HCT116 (cell line): ENCODE data around the gene NSFL1C. TPM values are rescaled to one million over a fixed set of nuclear protein-coding genes. Genes with fewer than 3 reads are reported as not detected.

Source experiments
- ATAC-seq: fragments of 200-7000 bp; cut with Tn5 transposase; 2 replicates; pipeline ENCODE4 v1.9.1; 2020; ENCODE audit warnings: mild to moderate bottlenecking, moderate library complexity
- BruUV-seq: library from RNA; stranded (reverse); fragments of 400-500 nt; replicated peaks from 2 replicates; lab custom pipeline; 2021; lab: Mats Ljungman, UMichigan
- CTCF ChIA-PET: fragments of 300-600 bp; sonication (Branson Sonifier 250); formaldehyde crosslinking; loops from one replicate; lab custom pipeline; 2021; ENCODE audit warnings: antibody characterized with exemption; lab: Charles Lee
- POLR2A ChIA-PET: fragments of 300-600, 350-600 bp; sonication (Branson Sonifier 250); formaldehyde crosslinking; loops from one replicate; lab custom pipeline; 2021; ENCODE audit warnings: antibody characterized with exemption; lab: Charles Lee
- RAD21 ChIA-PET, 2 experiments: fragments of 300-600 bp; sonication (Branson Sonifier 250); formaldehyde crosslinking; loops; one replicate each; lab custom pipeline; 2023; ENCODE audit warnings: low total read pairs in 2 of 2; ENCODE audit not compliant: uncharacterized antibody in 2 of 2, unreplicated experiment in 2 of 2, low non-redundant PET in 1 of 2; lab: Charles Lee
- DNase-seq: peaks from one replicate; pipeline ENCODE4 v3.0.0-alpha.2; 2010; ENCODE audit warnings: low read depth, low spot score
- H2AFZ ChIP-seq: fragments of 200-600 bp; shearing (Covaris generic), sonication (generic); 2 replicates; pipeline ENCODE4 v1.6.1; 2017; ENCODE audit warnings: low read depth, mixed run types, mixed read lengths, antibody characterized with exemption, low read length; ENCODE audit not compliant: poor library complexity, severe bottlenecking
- H3K27ac ChIP-seq: 2 replicates; pipeline ENCODE4 v1.5.1; 2012; ENCODE audit warnings: low read depth, low read length
- H3K27me3 ChIP-seq: fragments of 200-600 bp; sonication (generic); 2 replicates; pipeline ENCODE4 v1.6.1; 2016; ENCODE audit warnings: mixed run types, low read length, mixed read lengths; ENCODE audit not compliant: insufficient read depth
- H3K36me3 ChIP-seq, 2 experiments: fragments of 200-500 bp in 1 of 2; fragments of 200-600 bp in 1 of 2; sonication (Bioruptor generic) in 1 of 2; sonication (generic) in 1 of 2; 2 replicates each; pipeline versions ENCODE4 v1.5.1 to v1.6.1; 2014 to 2016; ENCODE audit warnings: low read length in 2 of 2, inconsistent platforms in 1 of 2, mixed read lengths in 1 of 2, mixed run types in 1 of 2; ENCODE audit not compliant: insufficient read depth in 2 of 2, control insufficient read depth in 1 of 2
- H3K4me1 ChIP-seq, 2 experiments: fragments of 200-600 bp in 1 of 2; sonication (generic) in 1 of 2; 2 replicates each; pipeline versions ENCODE4 v1.5.1 to v1.6.1; 2012 to 2017; ENCODE audit warnings: low read length in 2 of 2, inconsistent platforms in 1 of 2, mild to moderate bottlenecking in 1 of 2, mixed read lengths in 1 of 2, mixed run types in 1 of 2, moderate library complexity in 1 of 2; ENCODE audit not compliant: insufficient read depth in 2 of 2, control insufficient read depth in 1 of 2
- H3K4me2 ChIP-seq: fragments of 200-600 bp; sonication (generic); 2 replicates; pipeline ENCODE4 v1.6.1; 2017; ENCODE audit warnings: mixed run types, low read length, mixed read lengths
- H3K4me3 ChIP-seq, 2 experiments: fragments of 200-600 bp in 1 of 2; sonication (generic) in 1 of 2; replicated peaks in 1 of 2; 2 replicates each; pipeline ENCODE4 v1.5.1; 2011 to 2016; ENCODE audit warnings: low read length in 2 of 2, control low read depth in 1 of 2, low read depth in 1 of 2, mild to moderate bottlenecking in 1 of 2, mixed read lengths in 1 of 2, mixed run types in 1 of 2
- H3K79me2 ChIP-seq: fragments of 200-600 bp; sonication (generic); 2 replicates; pipeline ENCODE4 v1.6.1; 2017; ENCODE audit warnings: mild to moderate bottlenecking, mixed run types, low read length, moderate library complexity, mixed read lengths; ENCODE audit not compliant: insufficient read depth
- H3K9ac ChIP-seq: fragments of 200-600 bp; sonication (generic); 2 replicates; pipeline ENCODE4 v1.6.1; 2016; ENCODE audit warnings: low read length, mixed read lengths
- H3K9me2 ChIP-seq: fragments of 200-600 bp; sonication (generic), shearing (Covaris generic); 2 replicates; pipeline ENCODE4 v1.6.1; 2017; ENCODE audit warnings: mixed run types, mild to moderate bottlenecking, moderate library complexity; ENCODE audit not compliant: insufficient read depth
- H3K9me3 ChIP-seq, 2 experiments: fragments of 200-500 bp in 1 of 2; fragments of 200-600 bp in 1 of 2; sonication (Bioruptor generic) in 1 of 2; sonication (generic) in 1 of 2; 2 replicates each; pipeline ENCODE4 v1.6.1; 2014 to 2017; ENCODE audit warnings: low read length in 2 of 2, mixed read lengths in 2 of 2, inconsistent platforms in 1 of 2, low read depth in 1 of 2, mild to moderate bottlenecking in 1 of 2, mixed run types in 1 of 2, moderate library complexity in 1 of 2; ENCODE audit not compliant: control insufficient read depth in 1 of 2, insufficient read depth in 1 of 2
- H4K20me1 ChIP-seq: fragments of 200-600 bp; sonication (generic), shearing (Covaris generic); 2 replicates; pipeline ENCODE4 v1.6.1; 2017; ENCODE audit warnings: mixed run types, mild to moderate bottlenecking, moderate library complexity; ENCODE audit not compliant: insufficient read depth
- CBX3 ChIP-seq: IDR thresholded peaks from 2 replicates; pipeline ENCODE4 v1.6.1; 2012; ENCODE audit warnings: low read depth
- CEBPB ChIP-seq: IDR thresholded peaks from 2 replicates; pipeline ENCODE4 v1.6.1; 2012; ENCODE audit warnings: low read depth
- EGR1 ChIP-seq: IDR thresholded peaks from 2 replicates; pipeline ENCODE4 v1.6.1; 2012; ENCODE audit warnings: low read depth
- ELF1 ChIP-seq: IDR thresholded peaks from 2 replicates; pipeline ENCODE4 v1.6.1; 2012; ENCODE audit warnings: low read depth, borderline replicate concordance
- EZH2 ChIP-seq: fragments of 200-600 bp; sonication (generic); IDR thresholded peaks from 2 replicates; pipeline ENCODE4 v1.6.1; 2017; ENCODE audit warnings: antibody characterized with exemption, mixed run types
- EZH2phosphoT487 ChIP-seq: fragments of 200-600 bp; IDR thresholded peaks from 2 replicates; pipeline ENCODE4 v1.6.1; 2018; ENCODE audit warnings: antibody characterized with exemption, borderline replicate concordance
- FOSL1 ChIP-seq: IDR thresholded peaks from 2 replicates; pipeline ENCODE4 v1.6.1; 2012; ENCODE audit warnings: low read depth
- JUND ChIP-seq: IDR thresholded peaks from 2 replicates; pipeline ENCODE4 v1.6.1; 2012
- MAX ChIP-seq: IDR thresholded peaks from 2 replicates; pipeline ENCODE4 v1.6.1; 2012
- RAD21 ChIP-seq: IDR thresholded peaks from 2 replicates; pipeline ENCODE4 v1.6.1; 2012; ENCODE audit warnings: low read depth, mild to moderate bottlenecking
- SP1 ChIP-seq: IDR thresholded peaks from 2 replicates; pipeline ENCODE4 v1.6.1; 2012; ENCODE audit warnings: low read depth
- SRF ChIP-seq: IDR thresholded peaks from 2 replicates; pipeline ENCODE4 v1.6.1; 2012; ENCODE audit warnings: low read depth
- TCF7L2 ChIP-seq: IDR thresholded peaks from 2 replicates; pipeline ENCODE4 v1.7.0; 2011; ENCODE audit warnings: borderline replicate concordance, inconsistent platforms; ENCODE audit not compliant: insufficient read depth, insufficient read length; ENCODE audit errors: extremely low read depth
- YY1 ChIP-seq: IDR thresholded peaks from 2 replicates; pipeline ENCODE4 v1.6.1; 2011; ENCODE audit warnings: low read length, low read depth, moderate library complexity, mild to moderate bottlenecking; ENCODE audit not compliant: insufficient replicate concordance; ENCODE audit errors: extremely low read depth
- ZBTB33 ChIP-seq: IDR thresholded peaks from 2 replicates; pipeline ENCODE4 v1.6.1; 2011; ENCODE audit warnings: mild to moderate bottlenecking, low read length, moderate library complexity; ENCODE audit not compliant: insufficient replicate concordance; ENCODE audit errors: extremely low read depth
- ZFX ChIP-seq: fragments of 450-650 bp; IDR thresholded peaks from 2 replicates; pipeline ENCODE4 v1.6.1; 2017
- ZNF274 ChIP-seq: fragments of 200-500 bp; sonication (Bioruptor generic); IDR thresholded peaks from 2 replicates; pipeline ENCODE4 v1.6.1; 2014; ENCODE audit warnings: mild to moderate bottlenecking, low read depth, low read length, inconsistent platforms
- intact Hi-C: fragments of 100-400 bp; cut with micrococcal nuclease; formaldehyde crosslinking; loops from 2 replicates; pipeline ENCODE4 v1.10.0; 2022
- total RNA-seq: library from RNA; stranded (reverse); gene quantifications from one replicate; pipeline ENCODE4 v1.2.1, GENCODE V29; 2021; ENCODE audit not compliant: unreplicated experiment
- TF ChIP-seq, protein P1 (sequence below), 3 experiments: fragments of 200-600 bp in 1 of 3; sonication (generic) in 1 of 3; IDR thresholded peaks in 2 of 3; conservative IDR thresholded peaks in 1 of 3; 2 replicates each; pipeline ENCODE4 v1.5.1; 2012 to 2017; ENCODE audit warnings: low read depth in 2 of 3, low read length in 2 of 3, antibody characterized with exemption in 1 of 3, borderline replicate concordance in 1 of 3, control low read depth in 1 of 3, mild to moderate bottlenecking in 1 of 3, mixed read lengths in 1 of 3, mixed run types in 1 of 3, moderate library complexity in 1 of 3; ENCODE audit not compliant: insufficient read depth in 1 of 3
- TF ChIP-seq, protein P2 (sequence below): IDR thresholded peaks from 2 replicates; pipeline ENCODE4 v1.6.1; 2012; ENCODE audit warnings: low read depth

NSFL1C gene
- total RNA-seq, 1 experiment from 2014 or later = 93.4 TPM

- RAD21 ChIA-PET = no interaction called here
- TF ChIP-seq MAX = no peak
- no peak for TF ChIP-seq ZNF274
- TF ChIP-seq CBX3 = no peak
- TF ChIP-seq EGR1 = no peak
- TF ChIP-seq, protein P1, sequence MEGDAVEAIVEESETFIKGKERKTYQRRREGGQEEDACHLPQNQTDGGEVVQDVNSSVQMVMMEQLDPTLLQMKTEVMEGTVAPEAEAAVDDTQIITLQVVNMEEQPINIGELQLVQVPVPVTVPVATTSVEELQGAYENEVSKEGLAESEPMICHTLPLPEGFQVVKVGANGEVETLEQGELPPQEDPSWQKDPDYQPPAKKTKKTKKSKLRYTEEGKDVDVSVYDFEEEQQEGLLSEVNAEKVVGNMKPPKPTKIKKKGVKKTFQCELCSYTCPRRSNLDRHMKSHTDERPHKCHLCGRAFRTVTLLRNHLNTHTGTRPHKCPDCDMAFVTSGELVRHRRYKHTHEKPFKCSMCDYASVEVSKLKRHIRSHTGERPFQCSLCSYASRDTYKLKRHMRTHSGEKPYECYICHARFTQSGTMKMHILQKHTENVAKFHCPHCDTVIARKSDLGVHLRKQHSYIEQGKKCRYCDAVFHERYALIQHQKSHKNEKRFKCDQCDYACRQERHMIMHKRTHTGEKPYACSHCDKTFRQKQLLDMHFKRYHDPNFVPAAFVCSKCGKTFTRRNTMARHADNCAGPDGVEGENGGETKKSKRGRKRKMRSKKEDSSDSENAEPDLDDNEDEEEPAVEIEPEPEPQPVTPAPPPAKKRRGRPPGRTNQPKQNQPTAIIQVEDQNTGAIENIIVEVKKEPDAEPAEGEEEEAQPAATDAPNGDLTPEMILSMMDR (IDR thresholded peaks at IDR 0.05 in 2 of 3, conservative IDR thresholded peaks at IDR 0.05 in 1 of 3; ENCODE audit: borderline replicate concordance in 1 of 3, insufficient read depth in 1 of 3, low read depth in 2 of 3, low read length in 2 of 3) = no peak
- TF ChIP-seq EZH2 = no peak
- TF ChIP-seq SRF = no peak
- TF ChIP-seq, protein P2, sequence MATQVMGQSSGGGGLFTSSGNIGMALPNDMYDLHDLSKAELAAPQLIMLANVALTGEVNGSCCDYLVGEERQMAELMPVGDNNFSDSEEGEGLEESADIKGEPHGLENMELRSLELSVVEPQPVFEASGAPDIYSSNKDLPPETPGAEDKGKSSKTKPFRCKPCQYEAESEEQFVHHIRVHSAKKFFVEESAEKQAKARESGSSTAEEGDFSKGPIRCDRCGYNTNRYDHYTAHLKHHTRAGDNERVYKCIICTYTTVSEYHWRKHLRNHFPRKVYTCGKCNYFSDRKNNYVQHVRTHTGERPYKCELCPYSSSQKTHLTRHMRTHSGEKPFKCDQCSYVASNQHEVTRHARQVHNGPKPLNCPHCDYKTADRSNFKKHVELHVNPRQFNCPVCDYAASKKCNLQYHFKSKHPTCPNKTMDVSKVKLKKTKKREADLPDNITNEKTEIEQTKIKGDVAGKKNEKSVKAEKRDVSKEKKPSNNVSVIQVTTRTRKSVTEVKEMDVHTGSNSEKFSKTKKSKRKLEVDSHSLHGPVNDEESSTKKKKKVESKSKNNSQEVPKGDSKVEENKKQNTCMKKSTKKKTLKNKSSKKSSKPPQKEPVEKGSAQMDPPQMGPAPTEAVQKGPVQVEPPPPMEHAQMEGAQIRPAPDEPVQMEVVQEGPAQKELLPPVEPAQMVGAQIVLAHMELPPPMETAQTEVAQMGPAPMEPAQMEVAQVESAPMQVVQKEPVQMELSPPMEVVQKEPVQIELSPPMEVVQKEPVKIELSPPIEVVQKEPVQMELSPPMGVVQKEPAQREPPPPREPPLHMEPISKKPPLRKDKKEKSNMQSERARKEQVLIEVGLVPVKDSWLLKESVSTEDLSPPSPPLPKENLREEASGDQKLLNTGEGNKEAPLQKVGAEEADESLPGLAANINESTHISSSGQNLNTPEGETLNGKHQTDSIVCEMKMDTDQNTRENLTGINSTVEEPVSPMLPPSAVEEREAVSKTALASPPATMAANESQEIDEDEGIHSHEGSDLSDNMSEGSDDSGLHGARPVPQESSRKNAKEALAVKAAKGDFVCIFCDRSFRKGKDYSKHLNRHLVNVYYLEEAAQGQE = no peak
- no peak for TF ChIP-seq ELF1
- no peak for TF ChIP-seq CEBPB
- no peak for TF ChIP-seq YY1
- no peak for TF ChIP-seq TCF7L2
- no peak for TF ChIP-seq SP1
- TF ChIP-seq FOSL1 = no peak
- TF ChIP-seq EZH2phosphoT487 = no peak
- no peak for TF ChIP-seq ZFX
- TF ChIP-seq JUND = no peak
- TF ChIP-seq RAD21 = no peak
- no peak for TF ChIP-seq ZBTB33
- no peaks in the 10 kb centered on the region for H3K27me3 ChIP-seq
- CTCF ChIA-PET = interaction anchor here (0.6 to 0.9 kb wide), 2 partner anchors 25 to 43 kb away, joined by 3 read pairs; no protein-coding TSS in a partner anchor
- H3K9ac ChIP-seq = no peak overlapping the region
- H3K9me3 ChIP-seq = peaks cover 0 to 8% of the 10 kb centered on the region in 2 experiments; a peak in 1 of 4 replicates
- no TSS peak for BruUV-seq
- POLR2A ChIA-PET = no interaction called here
- intact Hi-C loops = no loop called here
- no peaks in the 10 kb centered on the region for H3K9me2 ChIP-seq
- DNase-seq (no peak), ATAC-seq (no peak)
- no peak overlapping the region for H3K27ac ChIP-seq
- no peaks in the 10 kb centered on the region for H3K79me2 ChIP-seq
- no peaks in the 10 kb centered on the region for H4K20me1 ChIP-seq
- H3K4me1 ChIP-seq = peaks cover 4 to 13% of the 10 kb centered on the region in 2 experiments; a peak in 3 of 4 replicates
- no peak overlapping the region for H2AFZ ChIP-seq
- H3K4me3 ChIP-seq = no peak overlapping the region
- no peaks in the 10 kb centered on the region for H3K36me3 ChIP-seq
- H3K4me2 ChIP-seq = no peak overlapping the region
These were observed 42.3 kb downstream of the NSFL1C start for GRCh38 chr20:1424336-1424735.
